Tibial nerve (tissue), 4 donors: ENCODE data around the gene NCDN. TPM values are rescaled to one million over a fixed set of nuclear protein-coding genes. Genes with fewer than 3 reads are reported as not detected.

Experiments used
- DNase-seq, 2 donors: peaks; one replicate each; pipeline ENCODE4 v3.0.0-alpha.2; 2019; ENCODE audit warnings: low spot score in 2 of 2
- H3K27ac ChIP-seq, 4 donors: fragments of 200-600 bp; sonication (generic) in 3 of 4; one replicate each; pipeline ENCODE4 v1.5.1; 2017 to 2019; ENCODE audit warnings: mild to moderate bottlenecking in 1 of 4
- H3K27me3 ChIP-seq, 2 donors: fragments of 200-600 bp; sonication (generic) in 1 of 2; one replicate each; pipeline versions ENCODE4 v1.5.1 to v1.6.0; 2017 to 2019
- H3K36me3 ChIP-seq, 3 donors: fragments of 200-600 bp; sonication (generic); one replicate each; pipeline ENCODE4 v1.5.1; 2018 to 2019
- H3K4me1 ChIP-seq, 4 donors: fragments of 200-600 bp; sonication (generic) in 3 of 4; one replicate each; pipeline ENCODE4 v1.5.1; 2017 to 2019
- H3K4me3 ChIP-seq, 4 donors: fragments of 200-600 bp; sonication (generic) in 3 of 4; one replicate each; pipeline ENCODE4 v1.5.1; 2017 to 2019; ENCODE audit warnings: mild to moderate bottlenecking in 1 of 4, moderate library complexity in 1 of 4
- H3K9me3 ChIP-seq, 4 donors: fragments of 200-600 bp; sonication (generic) in 3 of 4; one replicate each; pipeline ENCODE4 v1.5.1; 2017 to 2019
- EP300 ChIP-seq, 2 donors: sonication (generic); formaldehyde crosslinking; IDR thresholded peaks; one replicate each; pipeline ENCODE4 v1.6.1; 2017; ENCODE audit warnings: antibody characterized with exemption in 2 of 2, mild to moderate bottlenecking in 1 of 2
- POLR2A ChIP-seq, 2 donors: fragments of 450-650 bp; IDR thresholded peaks; one replicate each; pipeline ENCODE4 v1.6.1; 2017; ENCODE audit warnings: antibody characterized with exemption in 2 of 2, mild to moderate bottlenecking in 2 of 2, moderate library complexity in 2 of 2
- WGBS, 2 donors: methylation state at CpG; one replicate each; pipeline ENCODE4 v1.1.5; 2018; 5-methylcytosine and 5-hydroxymethylcytosine counted together
- total RNA-seq, 4 donors: library from RNA; depleted of rRNA; stranded (reverse); fragments of >200 nt; gene quantifications; one replicate each; pipeline ENCODE4 v1.1.0, GENCODE V29; 2016
- TF ChIP-seq, protein P1 (sequence below), 5 experiments: fragments of 200-600 bp in 3 of 5; fragments of 450-650 bp in 2 of 5; sonication (generic) in 3 of 5; IDR thresholded peaks; one replicate each; pipeline ENCODE4 v1.5.1; 2016 to 2019; ENCODE audit warnings: antibody characterized with exemption in 5 of 5, mild to moderate bottlenecking in 3 of 5, moderate library complexity in 2 of 5

NCDN gene
- total RNA-seq, 4 donors from 2014 or later = 25.9 to 36.9 (median 29.3) TPM

DNA sequence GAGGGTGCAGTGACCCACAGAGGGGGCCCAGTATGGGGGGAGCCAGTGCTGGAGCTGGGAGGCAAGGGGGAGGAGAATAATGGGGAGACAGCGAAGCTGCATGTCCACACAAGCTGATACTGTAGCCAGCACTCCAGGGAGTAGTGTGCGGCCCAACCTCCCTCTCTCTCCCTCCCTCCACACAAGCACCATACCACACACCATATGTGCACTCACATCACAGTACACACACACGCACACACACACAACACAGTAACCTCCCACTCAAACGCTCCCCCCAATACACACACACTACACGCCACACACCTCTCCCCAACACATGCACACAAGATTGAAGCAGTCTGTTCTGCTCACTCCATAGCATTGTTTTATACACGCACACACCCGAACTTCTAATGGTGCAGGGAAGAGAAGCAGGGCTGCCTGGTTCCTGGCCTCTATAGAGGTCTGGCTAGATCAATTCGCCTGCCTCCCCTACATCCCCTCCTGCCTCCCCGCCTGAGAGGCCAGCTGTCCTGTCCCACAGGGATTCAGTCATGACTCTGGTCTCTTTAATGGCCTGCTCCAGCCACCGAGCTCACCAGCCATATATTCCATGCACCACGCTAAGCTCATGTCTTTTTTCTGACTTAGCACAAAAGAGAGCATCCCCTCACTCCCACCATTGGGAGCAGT is 3.8 kb downstream of the NCDN start:
- no peak for TF ChIP-seq EP300 (IDR thresholded peaks at IDR 0.05)
- Histone ChIP-seq H3K27me3 (no peaks in the 10 kb centered on the region), H3K27ac (peak overlapping the region in 3 of 4 donors; percentile 2 to 99 (median 50)), H3K4me1 (peaks cover 0 to 46% (median 7%) of the 10 kb centered on the region in 4 donors), H3K36me3 (peaks cover 0 to 61% (median 0%) of the 10 kb centered on the region in 3 donors), H3K9me3 (no peaks in the 10 kb centered on the region), H3K4me3 (no peak overlapping the region)
- 73 to 75% methylated on average over 11 of the region's 11 CpGs for WGBS, 2 donors
- no peak for DNase-seq

GRCh38 chr1:35561972-35562680 is 4.5 kb downstream of the NCDN start:
- Histone ChIP-seq H3K4me1 (peaks cover 0 to 44% (median 4%) of the 10 kb centered on the region in 4 donors), H3K4me3 (no peak overlapping the region), H3K36me3 (peaks cover 0 to 67% (median 0%) of the 10 kb centered on the region in 3 donors), H3K27ac (no peak overlapping the region), H3K9me3 (no peaks in the 10 kb centered on the region), H3K27me3 (no peaks in the 10 kb centered on the region)
- TF ChIP-seq EP300 (IDR thresholded peaks at IDR 0.05) (no peak), POLR2A (IDR thresholded peaks at IDR 0.05) (no peak)
- TF ChIP-seq, protein P1, sequence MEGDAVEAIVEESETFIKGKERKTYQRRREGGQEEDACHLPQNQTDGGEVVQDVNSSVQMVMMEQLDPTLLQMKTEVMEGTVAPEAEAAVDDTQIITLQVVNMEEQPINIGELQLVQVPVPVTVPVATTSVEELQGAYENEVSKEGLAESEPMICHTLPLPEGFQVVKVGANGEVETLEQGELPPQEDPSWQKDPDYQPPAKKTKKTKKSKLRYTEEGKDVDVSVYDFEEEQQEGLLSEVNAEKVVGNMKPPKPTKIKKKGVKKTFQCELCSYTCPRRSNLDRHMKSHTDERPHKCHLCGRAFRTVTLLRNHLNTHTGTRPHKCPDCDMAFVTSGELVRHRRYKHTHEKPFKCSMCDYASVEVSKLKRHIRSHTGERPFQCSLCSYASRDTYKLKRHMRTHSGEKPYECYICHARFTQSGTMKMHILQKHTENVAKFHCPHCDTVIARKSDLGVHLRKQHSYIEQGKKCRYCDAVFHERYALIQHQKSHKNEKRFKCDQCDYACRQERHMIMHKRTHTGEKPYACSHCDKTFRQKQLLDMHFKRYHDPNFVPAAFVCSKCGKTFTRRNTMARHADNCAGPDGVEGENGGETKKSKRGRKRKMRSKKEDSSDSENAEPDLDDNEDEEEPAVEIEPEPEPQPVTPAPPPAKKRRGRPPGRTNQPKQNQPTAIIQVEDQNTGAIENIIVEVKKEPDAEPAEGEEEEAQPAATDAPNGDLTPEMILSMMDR (IDR thresholded peaks at IDR 0.05) = no peak
- DNase-seq = no peak
- 72 to 94% methylated on average over 13 to 15 of the region's 15 CpGs for WGBS, 2 donors

DNA sequence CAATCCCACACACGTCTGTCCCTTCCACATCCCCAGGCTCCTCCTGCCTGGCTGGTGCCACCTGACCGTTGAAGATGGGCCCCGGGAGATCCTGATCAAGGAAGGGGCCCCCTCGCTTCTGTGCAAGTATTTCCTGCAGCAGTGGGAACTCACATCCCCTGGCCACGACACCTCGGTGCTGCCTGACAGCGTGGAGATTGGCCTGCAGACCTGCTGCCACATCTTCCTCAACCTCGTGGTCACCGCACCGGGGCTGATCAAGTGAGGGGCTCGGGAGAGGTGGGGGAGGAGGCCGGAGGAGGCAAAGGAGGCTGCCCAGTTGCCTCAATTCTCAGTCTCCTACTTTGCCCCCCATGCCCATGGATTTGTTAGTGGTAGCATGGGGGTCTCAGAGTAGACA is 5.6 kb downstream of the NCDN start:
- H3K36me3 ChIP-seq = peaks cover 0 to 74% (median 0%) of the 10 kb centered on the region in 3 donors
- TF ChIP-seq, protein P1 (IDR thresholded peaks at IDR 0.05) = no peak
- TF ChIP-seq EP300 (IDR thresholded peaks at IDR 0.05) (no peak), POLR2A (IDR thresholded peaks at IDR 0.05) (no peak)
- DNase-seq = no peak
- H3K9me3 ChIP-seq = no peaks in the 10 kb centered on the region
- peaks cover 0 to 40% (median 3%) of the 10 kb centered on the region in 4 donors for H3K4me1 ChIP-seq
- H3K4me3 ChIP-seq = no peak overlapping the region
- 68 to 74% methylated on average over 12 of the region's 12 CpGs for WGBS, 2 donors
- H3K27ac ChIP-seq = no peak overlapping the region
- no peaks in the 10 kb centered on the region for H3K27me3 ChIP-seq

DNA sequence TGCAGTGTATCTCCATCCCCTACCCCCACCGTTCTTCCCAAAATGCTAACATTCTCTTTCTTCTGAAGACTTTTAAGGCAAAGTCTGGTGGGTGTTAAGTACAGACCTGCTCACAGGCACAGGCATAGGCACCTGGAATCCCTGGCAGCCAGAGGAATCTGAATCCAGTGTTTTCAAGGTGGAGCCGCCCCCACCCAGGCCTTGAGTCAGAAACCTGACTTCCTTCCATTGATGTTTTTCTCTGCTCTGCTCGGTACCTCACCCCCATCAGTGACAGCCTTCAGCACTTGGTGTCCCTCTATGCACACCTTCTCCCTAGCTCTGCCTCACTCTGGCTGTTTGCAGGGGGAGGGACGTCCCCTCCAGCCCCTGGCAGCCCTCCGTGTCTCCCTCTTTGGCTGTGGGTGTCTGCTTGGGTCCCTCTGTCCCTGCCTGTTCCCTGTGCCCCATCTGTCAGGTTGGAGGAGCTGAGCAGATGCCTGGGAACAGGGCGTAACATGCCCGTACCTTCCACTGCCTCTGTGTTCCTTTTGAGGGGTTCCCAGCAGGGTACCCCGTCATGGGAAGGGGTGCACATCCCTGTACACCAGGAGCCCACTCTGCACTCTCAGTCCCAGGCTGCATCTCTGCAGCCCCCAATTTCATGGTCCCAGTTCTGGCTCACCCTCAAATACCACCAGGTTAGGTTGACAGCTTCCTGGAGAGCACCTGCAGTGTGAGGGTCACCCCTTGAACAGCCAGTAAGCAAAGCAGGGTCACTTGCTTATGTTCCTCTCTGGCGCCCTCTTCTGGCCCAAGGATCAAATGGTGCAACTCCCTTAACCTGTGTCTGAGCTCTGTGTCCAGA is 6.7 kb downstream of the NCDN start:
- Histone ChIP-seq H3K27ac (no peak overlapping the region), H3K36me3 (peaks cover 0 to 74% (median 0%) of the 10 kb centered on the region in 3 donors), H3K9me3 (no peaks in the 10 kb centered on the region), H3K27me3 (no peaks in the 10 kb centered on the region), H3K4me3 (no peak overlapping the region), H3K4me1 (peaks cover 0 to 33% (median 0%) of the 10 kb centered on the region in 4 donors)
- 72 to 84% methylated on average over 9 of the region's 9 CpGs for WGBS, 2 donors
- TF ChIP-seq, protein P1 (IDR thresholded peaks at IDR 0.05) = peak; percentile 71 to 78 (median 77)
- no peak for TF ChIP-seq EP300 (IDR thresholded peaks at IDR 0.05)
- peak; percentile 76 to 93 for DNase-seq

- TF ChIP-seq, protein P1 (IDR thresholded peaks at IDR 0.05) = peak in 1 of 5 experiments; percentile 1
- TF ChIP-seq POLR2A (IDR thresholded peaks at IDR 0.05) = no peak
- Histone ChIP-seq H3K36me3 (peaks cover 0 to 73% (median 0%) of the 10 kb centered on the region in 3 donors), H3K4me3 (no peak overlapping the region), H3K9me3 (no peaks in the 10 kb centered on the region), H3K27me3 (no peaks in the 10 kb centered on the region), H3K27ac (no peak overlapping the region), H3K4me1 (peaks cover 0 to 27% (median 0%) of the 10 kb centered on the region in 4 donors)
- no peak for DNase-seq
- WGBS, 2 donors = 85 to 89% methylated on average over 26 to 28 of the region's 28 CpGs
Measured at GRCh38 chr1:35564884-35565741, 7.5 kb downstream of the NCDN start.
